Stimulated activated CD4-positive, alpha-beta T cell treated with anti-CD3 and anti-CD28 coated beads, Interleukin-4, amount 100 ng/mL, for 1 hour (primary cell): ENCODE results near the gene CCDC169.

Source experiments
- DNase-seq: peaks from one replicate; pipeline ENCODE4 v3.0.0-alpha.2; 2020

CCDC169 gene

DNA sequence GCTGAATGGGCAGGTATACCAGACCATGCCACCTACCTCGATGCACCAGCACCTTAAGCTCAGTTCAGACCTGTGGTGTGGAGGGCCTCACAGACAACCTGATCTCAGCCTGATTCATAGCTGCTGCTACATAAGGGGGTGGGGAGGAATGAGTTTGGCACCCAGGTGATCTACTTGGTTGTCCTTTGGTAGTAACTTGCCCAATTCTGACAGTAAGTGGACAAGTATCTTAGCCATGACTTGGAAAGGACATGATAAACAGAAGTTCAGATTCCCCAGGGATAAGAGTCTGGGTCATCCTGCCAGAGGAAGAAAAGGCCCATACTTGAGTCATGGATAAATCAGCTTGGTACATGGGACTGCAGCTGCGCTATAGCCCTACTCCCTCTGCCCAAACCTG is 54.9 kb downstream of the CCDC169 start:
- DNase-seq, result no peak

DNA sequence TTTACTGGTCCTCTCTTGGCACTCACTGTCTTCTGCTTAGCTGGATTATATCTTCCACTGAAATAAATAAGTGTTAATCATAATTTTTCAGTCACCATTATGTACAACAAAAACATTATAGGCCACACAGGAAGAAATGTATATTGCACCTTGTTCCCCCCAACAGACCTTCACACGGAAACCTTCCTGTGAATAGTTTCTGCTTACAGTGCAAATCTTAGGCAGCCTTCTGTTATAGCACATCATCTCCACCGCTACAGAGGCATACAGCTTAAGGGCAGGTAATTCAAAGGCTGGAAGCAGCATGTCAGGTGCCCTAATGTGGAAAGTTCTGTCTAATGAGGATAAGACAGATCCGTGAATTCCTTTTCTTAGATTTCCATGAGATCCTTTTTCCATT is 66.4 kb downstream of the CCDC169 start:
- no peak for DNase-seq

DNA sequence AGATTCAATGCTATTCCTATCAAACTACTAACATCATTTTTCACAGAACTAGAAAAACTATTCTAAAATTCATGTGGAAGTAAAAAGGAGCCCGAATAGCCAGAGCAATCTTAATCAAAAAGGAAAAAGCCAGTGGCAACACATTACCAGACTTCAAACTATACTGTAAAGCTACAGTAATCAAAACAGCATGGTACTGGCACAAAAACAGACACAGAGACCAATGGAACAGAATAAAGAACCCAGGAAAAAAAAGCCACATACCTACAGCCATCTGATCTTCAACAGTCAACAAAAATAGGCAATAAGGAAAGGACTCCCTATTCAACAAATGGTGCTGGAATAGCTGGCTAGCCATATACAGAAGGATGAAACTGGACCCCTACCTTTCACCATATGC is 72.9 kb downstream of the CCDC169 start:
- no peak for DNase-seq

DNA sequence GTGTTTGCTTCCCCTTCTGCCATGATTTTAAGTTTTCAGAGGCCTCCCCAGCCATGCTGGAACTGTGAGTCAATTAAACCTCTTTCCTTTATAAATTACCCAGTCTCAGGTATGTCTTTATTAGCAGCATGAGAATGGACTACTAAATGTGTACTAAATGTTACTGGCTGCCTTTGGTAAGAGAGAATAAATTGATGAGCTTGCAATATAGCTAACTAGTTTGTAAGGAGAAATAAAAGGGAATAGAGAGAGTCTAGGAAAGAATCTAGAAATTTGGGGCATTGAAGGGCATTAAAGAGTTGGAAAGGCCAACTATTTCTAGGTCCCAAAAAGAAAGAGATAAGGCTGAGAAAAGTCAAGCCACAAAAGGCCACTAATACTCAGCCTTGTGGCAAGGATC is 77.7 kb downstream of the CCDC169 start:
- DNase-seq, result no peak

DNA sequence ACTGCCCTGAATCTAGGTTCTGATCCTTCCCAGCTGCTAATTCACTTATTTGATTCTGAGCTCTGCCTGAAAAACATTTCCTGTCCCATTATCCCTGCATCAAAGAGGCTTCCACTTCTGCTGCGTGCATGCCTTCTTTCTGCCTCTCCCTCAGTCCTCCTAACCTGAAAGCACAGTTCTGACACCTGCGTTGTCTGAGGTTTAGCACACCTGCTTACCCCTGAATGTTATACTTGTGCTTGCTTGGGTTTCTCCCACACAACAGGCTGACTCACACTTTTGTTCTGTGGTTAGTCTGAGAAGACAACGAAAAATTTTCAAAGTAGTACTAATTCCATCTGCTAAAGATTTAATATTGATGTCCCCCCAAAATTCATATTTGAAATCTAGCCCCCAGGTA is 80.2 kb downstream of the CCDC169 start:
- DNase-seq, result no peak

DNA sequence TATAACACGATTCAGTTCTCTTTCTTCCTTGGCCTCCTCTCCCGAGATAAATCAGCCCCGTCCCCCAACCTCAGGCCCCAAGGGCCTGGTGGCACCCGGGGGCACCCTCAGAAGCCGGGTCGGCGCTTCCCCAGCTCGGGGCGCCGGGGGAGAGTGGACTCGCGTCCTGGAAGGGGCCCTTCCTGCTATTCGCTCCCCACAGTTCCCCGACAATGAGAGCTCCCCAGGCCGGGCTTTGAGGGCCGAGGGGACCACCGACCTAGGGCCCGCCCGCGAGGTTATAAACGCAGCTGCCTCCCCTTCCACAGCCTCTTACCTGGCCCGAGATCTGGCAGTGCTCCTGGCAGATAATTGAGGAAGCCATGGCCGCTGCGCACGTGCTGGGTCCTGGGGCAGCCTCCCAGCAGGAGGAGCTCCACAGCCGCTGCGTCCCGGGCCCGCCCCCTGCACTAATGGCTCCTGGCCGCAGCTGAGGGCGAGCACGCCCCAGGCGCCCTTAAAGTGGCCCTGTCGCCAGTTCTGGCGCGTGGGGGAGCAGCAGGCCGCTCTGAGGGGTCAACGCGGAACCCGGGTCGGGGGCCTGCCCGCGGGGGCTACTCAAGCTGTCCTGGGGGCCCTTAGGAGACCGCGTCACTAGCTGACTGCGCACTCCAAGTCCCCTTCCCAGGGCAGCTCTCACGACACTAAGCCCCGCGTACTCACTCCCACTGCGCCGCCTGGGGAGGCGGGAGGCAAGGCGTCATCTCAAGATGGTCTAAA is 83.3 kb downstream of the CCDC169 start, which contains the start of gene SOHLH2:
SOHLH2 (minus strand) TSS at position 394 of the 759 bp plus-strand sequence; CDS start at position 364, 30 bp downstream.
- no peak for DNase-seq

DNA sequence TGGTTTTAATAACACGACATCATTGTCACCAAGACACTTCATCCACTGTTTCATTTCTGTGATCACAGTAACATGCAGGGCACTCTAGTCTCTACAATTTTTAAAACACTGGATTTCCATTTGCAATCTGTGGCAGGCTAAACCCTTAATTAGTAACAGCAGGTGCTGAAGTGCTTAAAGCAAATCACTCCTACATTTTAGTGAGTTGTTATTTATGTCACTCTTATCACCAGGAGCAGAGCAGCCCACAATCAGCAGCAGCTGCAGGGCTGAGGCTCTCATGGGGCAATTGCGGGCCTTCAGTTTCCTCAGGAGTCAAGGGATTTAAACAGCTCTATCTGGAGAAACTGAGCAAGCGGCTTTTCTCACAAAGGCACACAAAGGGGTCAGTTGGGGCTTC is 84.8 kb downstream of the CCDC169 start:
- no peak for DNase-seq

DNA sequence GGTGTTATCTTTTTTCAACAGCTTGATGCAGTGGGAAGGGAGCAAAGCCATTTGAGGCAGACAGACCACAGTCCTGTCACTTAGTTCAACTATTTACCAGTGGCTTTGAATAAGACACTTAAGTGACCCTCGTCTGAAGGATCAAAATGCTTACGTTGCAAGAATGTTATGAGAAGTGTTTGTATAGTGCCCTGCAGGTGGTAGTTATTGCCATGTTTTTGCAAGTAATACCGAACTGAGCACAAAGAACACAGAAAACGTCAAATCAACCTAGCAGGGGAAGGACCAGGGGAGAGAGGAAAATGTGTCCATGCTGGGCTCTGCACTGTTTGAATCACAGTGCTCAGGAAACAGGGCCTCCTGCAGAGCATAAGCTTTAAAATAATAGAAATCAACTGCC is 86.0 kb downstream of the CCDC169 start:
- no peak for DNase-seq

DNA sequence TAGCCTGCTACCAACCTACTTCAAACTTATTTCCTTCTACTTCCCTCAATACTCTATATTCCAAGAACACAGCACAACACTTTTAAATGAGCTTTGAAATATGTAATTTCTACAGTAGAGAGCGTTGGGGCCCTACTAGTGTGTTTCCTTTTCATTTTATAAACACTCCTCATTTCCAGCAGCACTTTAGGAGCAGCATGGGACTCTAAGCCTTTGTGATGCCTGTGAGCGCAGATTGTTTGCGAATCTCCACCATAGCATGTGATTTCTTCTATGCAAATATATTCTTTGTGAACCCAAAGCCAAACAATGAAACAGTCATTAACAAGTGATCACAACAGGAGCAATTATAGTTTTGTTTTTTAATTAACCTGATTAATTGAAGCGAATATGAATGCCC is 86.9 kb downstream of the CCDC169 start:
- no peak for DNase-seq

DNA sequence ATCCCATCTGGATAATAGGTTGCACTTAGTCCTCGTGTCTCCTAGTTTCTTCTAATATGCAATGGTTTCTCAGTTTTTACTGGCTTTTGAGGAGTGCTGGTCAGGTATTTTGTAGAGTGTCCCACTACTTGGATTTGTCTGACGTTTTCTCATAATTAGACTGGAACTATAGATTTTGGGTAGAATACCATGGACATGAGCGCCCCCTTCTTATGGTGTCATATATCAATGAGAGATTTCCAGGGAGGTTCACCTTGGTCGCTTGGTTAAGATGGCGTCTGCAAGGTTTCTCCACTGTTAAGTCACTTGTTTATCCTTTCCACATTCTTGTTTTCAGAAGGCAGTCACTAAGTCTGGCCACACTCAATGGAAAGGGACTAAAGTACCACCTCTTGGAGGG is 89.9 kb downstream of the CCDC169 start:
- no peak for DNase-seq

DNA sequence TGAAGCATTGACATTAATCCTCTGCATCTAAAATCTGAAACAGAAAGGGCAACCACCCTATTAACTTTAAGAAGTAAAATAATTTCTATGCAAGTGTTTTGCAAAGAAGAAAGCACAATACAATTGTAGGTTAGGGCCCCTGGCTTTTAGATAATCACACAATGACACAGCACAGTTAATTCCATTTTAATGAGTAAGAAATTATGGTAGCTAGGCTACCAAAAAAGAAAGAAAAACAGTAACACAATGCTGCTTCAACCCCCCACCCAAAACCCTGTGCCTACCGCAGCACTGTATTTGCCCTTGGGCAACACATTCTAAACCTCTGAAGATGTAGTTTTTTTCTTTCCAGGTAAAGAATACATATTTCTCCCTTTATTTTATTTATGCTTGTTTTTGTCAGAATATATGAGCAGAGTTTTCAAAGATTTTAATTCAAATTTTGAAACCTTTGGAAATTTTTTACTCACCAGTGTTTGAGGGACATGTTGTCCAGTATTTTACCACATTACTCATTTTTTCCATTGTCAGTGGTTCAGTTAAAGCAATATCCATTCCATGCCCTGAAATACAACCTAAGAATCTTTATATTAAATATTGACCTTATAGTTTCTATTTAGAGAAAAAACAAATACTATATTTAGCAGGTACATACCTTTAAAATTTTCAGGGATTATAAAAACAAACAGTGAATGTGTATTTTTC is 104.3 kb downstream of the CCDC169 start:
- DNase-seq, result no peak

DNA sequence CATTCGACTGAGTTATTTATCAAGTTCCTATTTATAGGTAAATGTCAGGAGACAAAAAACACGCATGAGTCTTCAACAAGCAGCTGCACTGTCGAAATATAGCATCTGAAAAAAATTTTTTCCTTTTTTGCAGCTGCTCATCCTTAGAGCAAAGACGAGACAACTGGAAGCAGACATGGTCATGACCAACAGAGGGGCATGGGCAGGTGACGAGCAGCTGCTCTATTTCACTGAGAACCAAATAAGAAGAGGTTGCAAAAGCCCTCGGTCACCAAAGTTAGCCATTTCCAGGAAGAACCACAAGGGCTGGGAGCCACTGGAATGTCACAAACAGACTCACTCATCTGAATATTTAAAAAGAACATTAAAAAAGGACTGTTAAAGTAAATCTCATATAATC is 105.4 kb downstream of the CCDC169 start:
- DNase-seq, result no peak

DNA sequence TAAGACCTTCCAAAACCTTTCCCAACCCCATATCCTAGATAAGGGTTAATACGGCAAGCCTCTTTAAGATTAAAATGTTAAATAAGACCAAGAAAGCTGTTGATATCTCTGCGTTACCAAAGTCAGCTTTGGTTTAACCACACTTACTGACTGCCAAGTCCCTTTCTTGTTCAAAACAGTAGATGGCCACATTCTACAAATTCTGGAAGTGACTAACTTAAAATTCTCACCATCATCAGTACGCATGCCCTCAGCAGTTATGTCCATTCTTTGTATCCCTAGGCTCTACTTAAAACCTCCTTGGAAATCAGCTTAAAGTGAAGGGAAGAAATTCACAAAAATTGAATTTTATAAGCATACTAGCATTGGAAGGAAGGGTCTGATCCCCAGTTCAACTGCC is 106.8 kb downstream of the CCDC169 start:
- no peak for DNase-seq

DNA sequence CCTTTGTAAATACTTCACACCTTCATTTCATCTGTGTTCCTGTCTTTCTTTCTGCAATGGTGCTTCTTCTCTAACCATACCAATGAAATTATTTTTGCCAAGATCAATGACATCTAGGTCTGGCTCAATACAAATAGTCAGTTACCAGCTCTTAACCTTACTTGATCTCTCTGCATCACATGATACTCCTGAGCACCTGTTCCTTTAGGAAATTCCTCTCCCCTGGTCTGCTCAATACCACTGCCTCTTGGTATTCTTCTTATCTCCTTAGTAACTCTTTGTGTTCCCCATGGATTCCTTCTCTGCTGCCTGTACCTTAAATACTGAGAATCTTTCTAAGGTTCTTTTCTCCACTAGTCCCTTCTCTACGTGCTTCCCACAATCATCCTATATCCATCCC is 109.2 kb downstream of the CCDC169 start:
- DNase-seq, result no peak

DNA sequence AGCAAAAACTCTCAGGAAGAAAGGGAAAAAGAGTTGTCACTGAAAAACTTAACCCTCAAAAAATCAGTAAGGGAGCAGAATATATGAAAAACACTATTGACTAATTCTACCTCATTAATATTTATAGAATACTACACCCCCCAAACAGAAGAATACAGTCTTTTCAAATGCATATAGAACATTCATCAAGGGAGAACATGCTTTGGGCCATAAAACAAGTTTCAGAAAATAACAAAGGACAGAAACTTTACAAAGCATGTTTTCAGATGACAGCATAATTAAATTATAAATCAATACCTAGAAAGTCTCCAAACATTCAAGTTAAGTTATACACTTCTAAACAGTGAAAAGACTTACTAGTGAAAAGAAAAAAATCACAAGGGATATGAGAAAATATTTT is 113.7 kb downstream of the CCDC169 start:
- DNase-seq, result no peak
